Kidney (tissue), 14 donors: ENCODE results near the gene RPL39L. TPM values are rescaled to one million over a fixed set of nuclear protein-coding genes. Genes with fewer than 3 reads are reported as not detected.

ENCODE experiments used
- DNase-seq, 5 donors: peaks; one replicate each; pipeline ENCODE4 v3.0.0-alpha.2; 2013 to 2020
- FAIRE-seq: peaks from 2 replicates; lab custom pipeline; 2012; peaks lifted over from hg19 to GRCh38; lab: Jason Lieb, UNC
- H3K27ac ChIP-seq, 2 donors: one replicate each; pipeline ENCODE4 v1.7.0; 2013; ENCODE audit warnings: low read depth in 2 of 2, low read length in 2 of 2, inconsistent platforms in 1 of 2
- H3K27me3 ChIP-seq: one replicate; pipeline ENCODE4 v1.7.1; 2013; ENCODE audit warnings: low read length, inconsistent platforms; ENCODE audit not compliant: control insufficient read depth, insufficient read depth
- H3K36me3 ChIP-seq, 3 donors: one replicate each; pipeline versions ENCODE4 v1.7.0 to v1.7.1; 2013; ENCODE audit warnings: low read length in 3 of 3, control low read depth in 1 of 3, inconsistent platforms in 1 of 3; ENCODE audit not compliant: insufficient read depth in 3 of 3, control insufficient read depth in 2 of 3
- H3K4me1 ChIP-seq, 3 donors: one replicate each; pipeline versions ENCODE4 v1.7.0 to v1.7.1; 2013; ENCODE audit warnings: low read length in 3 of 3, inconsistent platforms in 1 of 3, low read depth in 1 of 3; ENCODE audit not compliant: control insufficient read depth in 2 of 3, insufficient read depth in 2 of 3
- H3K4me3 ChIP-seq, 3 donors: one replicate each; pipeline versions ENCODE4 v1.7.0 to v1.8.1; 2013; ENCODE audit warnings: low read length in 3 of 3, control low read depth in 1 of 3, inconsistent platforms in 1 of 3
- H3K9ac ChIP-seq, 3 donors: one replicate each; pipeline versions ENCODE4 v1.7.0 to v1.7.1; 2013; ENCODE audit warnings: low read length in 3 of 3, control low read depth in 1 of 3, inconsistent platforms in 1 of 3
- H3K9me3 ChIP-seq, 3 donors: one replicate each; pipeline versions ENCODE4 v1.7.0 to v1.7.1; 2013; ENCODE audit warnings: low read length in 3 of 3, control low read depth in 1 of 3, inconsistent platforms in 1 of 3; ENCODE audit not compliant: control insufficient read depth in 2 of 3, insufficient read depth in 1 of 3
- intact Hi-C: fragments of 100-400 bp; cut with DNase I; formaldehyde crosslinking; loops from one replicate; pipeline ENCODE4 v1.11.1; 2022
- polyA plus RNA-seq: library from polyadenylated mRNA; stranded (reverse); fragments of 350-450 nt; fragmentation: Illumina TruSeq; extraction: RNeasy Lipid Tissue Mini Kit (QIAGEN cat#74804); gene quantifications from one replicate; pipeline ENCODE4 v1.2.3, GENCODE V29; 2014; ENCODE audit warnings: low read depth, low replicate concordance; ENCODE audit not compliant: insufficient read depth
- total RNA-seq: library from RNA; stranded (reverse); fragmentation: NEBNext Ultra II Directional; extraction: Animal tissue kit (Norgen Biotek cat#: 25700); gene quantifications from one replicate; pipeline ENCODE4 v1.2.1, GENCODE V29; 2021
- TF ChIP-seq, protein P1 (sequence below): IDR thresholded peaks from 3 replicates; pipeline ENCODE4 v1.5.1; 2012; ENCODE audit warnings: mild to moderate bottlenecking, moderate library complexity, borderline replicate concordance; ENCODE audit not compliant: insufficient read depth; ENCODE audit errors: extremely low read depth
- donor health status: control.
- donor health status: control.
- donor health status: control.
- donor health status: control.
- donor health status: control.
- donor health status: DM: yes; HTN: yes; CAD: no.
- donor health status: Normal renal cell carcinoma (clear cell type).

The RPL39L gene
- total and polyA plus RNA-seq, 2 donors from 2014 or later = 5.7 to 10.9 TPM

DNA sequence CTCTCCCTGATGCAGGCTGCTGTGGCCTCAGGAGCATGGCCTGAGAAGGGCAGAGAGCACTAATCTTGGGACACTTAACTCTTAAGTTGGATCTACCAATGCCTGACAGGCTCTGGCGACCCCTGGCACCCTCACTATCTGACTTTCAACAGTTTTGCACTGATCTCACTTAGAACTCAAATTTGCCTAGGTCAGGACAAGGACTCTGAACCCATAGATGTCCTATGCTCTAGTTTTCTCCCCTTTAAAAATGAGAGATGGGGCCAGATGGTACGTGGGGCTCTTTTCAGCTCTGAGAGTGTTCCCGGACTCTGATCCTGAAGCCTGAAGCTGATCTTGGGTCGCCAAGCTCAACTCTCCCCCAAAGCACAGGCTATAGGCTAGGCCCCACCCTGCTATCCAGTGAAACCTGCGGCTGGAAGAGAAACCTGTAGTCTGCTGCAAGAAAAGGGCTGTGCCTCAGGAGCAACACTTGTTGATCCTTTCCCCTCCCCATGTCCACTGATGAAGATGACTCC lies 65.7 kb downstream of the RPL39L start:
- FAIRE-seq = no peak
- Histone ChIP-seq H3K4me3 (no peak overlapping the region), H3K27ac (no peak overlapping the region), H3K9me3 (peaks cover 0 to 3% (median 0%) of the 10 kb centered on the region in 3 donors), H3K9ac (no peak overlapping the region), H3K4me1 (no peaks in the 10 kb centered on the region), H3K27me3 (no peaks in the 10 kb centered on the region), H3K36me3 (peaks cover 2 to 12% (median 5%) of the 10 kb centered on the region in 3 donors)
- intact Hi-C loops = no loop called here
- DNase-seq = no peak
- TF ChIP-seq, protein P1, sequence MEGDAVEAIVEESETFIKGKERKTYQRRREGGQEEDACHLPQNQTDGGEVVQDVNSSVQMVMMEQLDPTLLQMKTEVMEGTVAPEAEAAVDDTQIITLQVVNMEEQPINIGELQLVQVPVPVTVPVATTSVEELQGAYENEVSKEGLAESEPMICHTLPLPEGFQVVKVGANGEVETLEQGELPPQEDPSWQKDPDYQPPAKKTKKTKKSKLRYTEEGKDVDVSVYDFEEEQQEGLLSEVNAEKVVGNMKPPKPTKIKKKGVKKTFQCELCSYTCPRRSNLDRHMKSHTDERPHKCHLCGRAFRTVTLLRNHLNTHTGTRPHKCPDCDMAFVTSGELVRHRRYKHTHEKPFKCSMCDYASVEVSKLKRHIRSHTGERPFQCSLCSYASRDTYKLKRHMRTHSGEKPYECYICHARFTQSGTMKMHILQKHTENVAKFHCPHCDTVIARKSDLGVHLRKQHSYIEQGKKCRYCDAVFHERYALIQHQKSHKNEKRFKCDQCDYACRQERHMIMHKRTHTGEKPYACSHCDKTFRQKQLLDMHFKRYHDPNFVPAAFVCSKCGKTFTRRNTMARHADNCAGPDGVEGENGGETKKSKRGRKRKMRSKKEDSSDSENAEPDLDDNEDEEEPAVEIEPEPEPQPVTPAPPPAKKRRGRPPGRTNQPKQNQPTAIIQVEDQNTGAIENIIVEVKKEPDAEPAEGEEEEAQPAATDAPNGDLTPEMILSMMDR = no peak

- FAIRE-seq = no peak
- TF ChIP-seq, protein P1 = no peak
- Histone ChIP-seq H3K9me3 (peaks cover 0 to 3% (median 0%) of the 10 kb centered on the region in 3 donors), H3K36me3 (peaks cover 2 to 13% (median 5%) of the 10 kb centered on the region in 3 donors), H3K9ac (no peak overlapping the region), H3K27ac (no peak overlapping the region), H3K27me3 (no peaks in the 10 kb centered on the region), H3K4me3 (no peak overlapping the region), H3K4me1 (no peaks in the 10 kb centered on the region)
- intact Hi-C loops = no loop called here
- no peak for DNase-seq
These were observed 66.8 kb downstream of the RPL39L start for GRCh38 chr3:187072511-187072910.

DNA sequence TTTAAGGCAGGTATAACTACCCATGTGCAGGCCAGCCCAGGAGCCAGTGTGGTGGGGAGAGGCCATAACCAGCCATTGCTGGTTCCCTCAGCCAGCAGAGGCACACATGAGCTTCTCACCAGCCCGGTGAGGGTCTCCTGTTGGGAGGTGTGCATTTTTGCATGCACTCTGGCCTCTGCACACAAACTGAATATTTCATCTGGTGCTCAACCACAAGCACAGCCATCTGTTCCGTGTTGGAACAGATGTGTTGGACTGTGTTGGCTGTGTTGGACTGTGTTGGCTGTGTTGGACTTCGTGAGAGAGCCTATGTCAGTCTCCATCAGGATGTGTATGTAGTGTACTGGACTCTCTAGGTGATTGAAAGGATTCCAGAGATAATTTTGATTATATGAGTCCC lies 67.2 kb downstream of the RPL39L start:
- DNase-seq (no peak), FAIRE-seq (no peak)
- H3K36me3 ChIP-seq = peaks cover 2 to 12% (median 5%) of the 10 kb centered on the region in 3 donors
- peaks cover 0 to 3% (median 0%) of the 10 kb centered on the region in 3 donors for H3K9me3 ChIP-seq
- TF ChIP-seq, protein P1 = no peak
- H3K9ac ChIP-seq = no peak overlapping the region
- no peak overlapping the region for H3K27ac ChIP-seq
- no peaks in the 10 kb centered on the region for H3K4me1 ChIP-seq
- intact Hi-C loops = no loop called here
- no peak overlapping the region for H3K4me3 ChIP-seq
- H3K27me3 ChIP-seq = no peaks in the 10 kb centered on the region

Other genes with a start within 250 kb of the RPL39L start
- gene ST6GAL1, start 209.0 kb downstream of the RPL39L start, total RNA-seq = 236 TPM
- 62.6 TPM for gene ST6GAL1, start 209.0 kb downstream of the RPL39L start, polyA plus RNA-seq
- not detected for gene RTP1, start 58.0 kb upstream of the RPL39L start, total RNA-seq
- gene RTP1, start 58.0 kb upstream of the RPL39L start, polyA plus RNA-seq = not detected
- 4.8 TPM for gene MASP1, start 152.2 kb upstream of the RPL39L start, total RNA-seq
- gene MASP1, start 152.2 kb upstream of the RPL39L start, polyA plus RNA-seq = 2.8 TPM
- gene RTP4, start 228.9 kb upstream of the RPL39L start, total RNA-seq = 8.4 TPM
- 5.4 TPM for gene RTP4, start 228.9 kb upstream of the RPL39L start, polyA plus RNA-seq